ENCODE data around the gene DOP1B.

The DOP1B gene

GRCh38 chr21:36179145-36179544 is 22.5 kb downstream of the DOP1B start:
- Histone ChIP-seq H3K27me3 (ENCODE audit: insufficient read depth, low read depth) (no peaks in the 10 kb centered on the region), H3K4me3 (IDR thresholded peaks at IDR 0.05; ENCODE audit: insufficient read depth, low read depth, low read length) (no peak overlapping the region), H4K20me1 (ENCODE audit: insufficient read depth) (no peaks in the 10 kb centered on the region), H3K79me2 (ENCODE audit: insufficient read depth, low read depth) (no peaks in the 10 kb centered on the region), H3K36me3 (ENCODE audit: insufficient read depth) (no peaks in the 10 kb centered on the region), H2AFZ (ENCODE audit: low read depth) (no peak overlapping the region), H3K27ac (no peak overlapping the region), H3K4me2 (no peak overlapping the region), H3K9ac (no peak overlapping the region), H3K4me1 (ENCODE audit: low read depth, poor library complexity, severe bottlenecking) (peaks cover 2% of the 10 kb centered on the region)
- TF ChIP-seq CTCF (conservative IDR thresholded peaks at IDR 0.05; ENCODE audit: low read depth, low read length) = no peak

DNA sequence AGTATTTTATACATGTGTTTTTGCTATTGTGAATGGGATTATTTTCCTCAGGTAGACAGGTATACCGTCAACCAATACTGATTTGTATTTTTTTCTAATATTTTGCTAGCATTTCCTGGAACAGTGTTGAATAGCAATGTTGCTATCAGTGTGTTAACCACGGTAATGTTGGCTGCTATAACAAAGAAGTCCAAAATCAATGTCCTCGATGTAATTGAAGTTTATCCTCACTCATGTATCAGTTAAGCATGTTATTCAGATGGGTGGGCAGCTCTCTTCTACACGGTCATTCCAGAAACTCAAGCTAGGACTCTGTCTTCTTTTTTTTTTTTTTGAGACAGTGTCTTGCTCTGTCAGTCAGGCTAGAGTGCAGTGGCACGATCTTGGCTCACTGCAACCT is 24.3 kb downstream of the DOP1B start:
- Histone ChIP-seq H3K4me1 (ENCODE audit: low read depth, poor library complexity, severe bottlenecking) (no peaks in the 10 kb centered on the region), H2AFZ (ENCODE audit: low read depth) (no peak overlapping the region)

GRCh38 chr21:36183144-36183795 is 26.6 kb downstream of the DOP1B start:
- no peaks in the 10 kb centered on the region for H3K4me1 ChIP-seq (ENCODE audit: low read depth, poor library complexity, severe bottlenecking)

More for the DNA sequence above, 24.3 kb downstream of the DOP1B start:
- Histone ChIP-seq H3K4me2 (no peak overlapping the region), H3K4me3 (IDR thresholded peaks at IDR 0.05; ENCODE audit: insufficient read depth, low read depth, low read length) (no peak overlapping the region), H4K20me1 (ENCODE audit: insufficient read depth) (no peaks in the 10 kb centered on the region), H3K27me3 (ENCODE audit: insufficient read depth, low read depth) (no peaks in the 10 kb centered on the region), H3K27ac (no peak overlapping the region), H3K9ac (no peak overlapping the region), H3K79me2 (ENCODE audit: insufficient read depth, low read depth) (no peaks in the 10 kb centered on the region), H3K36me3 (ENCODE audit: insufficient read depth) (no peaks in the 10 kb centered on the region)
- TF ChIP-seq CTCF (conservative IDR thresholded peaks at IDR 0.05; ENCODE audit: low read depth, low read length) = no peak

GRCh38 chr21:36184545-36184944 is 27.9 kb downstream of the DOP1B start:
- H4K20me1 ChIP-seq (ENCODE audit: insufficient read depth) = no peaks in the 10 kb centered on the region
- no peaks in the 10 kb centered on the region for H3K4me1 ChIP-seq (ENCODE audit: low read depth, poor library complexity, severe bottlenecking)
- H3K4me3 ChIP-seq (IDR thresholded peaks at IDR 0.05; ENCODE audit: insufficient read depth, low read depth, low read length) = no peak overlapping the region
- no peak overlapping the region for H2AFZ ChIP-seq (ENCODE audit: low read depth)
- H3K9ac ChIP-seq = no peak overlapping the region
- H3K79me2 ChIP-seq (ENCODE audit: insufficient read depth, low read depth) = no peaks in the 10 kb centered on the region
- no peak overlapping the region for H3K4me2 ChIP-seq
- no peak overlapping the region for H3K27ac ChIP-seq
- no peak for TF ChIP-seq CTCF (conservative IDR thresholded peaks at IDR 0.05; ENCODE audit: low read depth, low read length)
- no peaks in the 10 kb centered on the region for H3K36me3 ChIP-seq (ENCODE audit: insufficient read depth)
- no peaks in the 10 kb centered on the region for H3K27me3 ChIP-seq (ENCODE audit: insufficient read depth, low read depth)

More at GRCh38 chr21:36183144-36183795, 26.6 kb downstream of the DOP1B start:
- H3K79me2 ChIP-seq (ENCODE audit: insufficient read depth, low read depth) = no peaks in the 10 kb centered on the region
- no peak overlapping the region for H2AFZ ChIP-seq (ENCODE audit: low read depth)
- no peak for TF ChIP-seq CTCF (conservative IDR thresholded peaks at IDR 0.05; ENCODE audit: low read depth, low read length)
- no peaks in the 10 kb centered on the region for H3K27me3 ChIP-seq (ENCODE audit: insufficient read depth, low read depth)
- no peak overlapping the region for H3K27ac ChIP-seq
- no peak overlapping the region for H3K4me2 ChIP-seq
- no peak overlapping the region for H3K9ac ChIP-seq
- H3K36me3 ChIP-seq (ENCODE audit: insufficient read depth) = no peaks in the 10 kb centered on the region
- no peak overlapping the region for H3K4me3 ChIP-seq (IDR thresholded peaks at IDR 0.05; ENCODE audit: insufficient read depth, low read depth, low read length)
- H4K20me1 ChIP-seq (ENCODE audit: insufficient read depth) = no peaks in the 10 kb centered on the region

Data from KMS-11 (cell line).